NCI-H460 (cell line): ENCODE data around the gene DYNC1I1. TPM values are rescaled to one million over a fixed set of nuclear protein-coding genes. Genes with fewer than 3 reads are reported as not detected.

Experiments used
- DNase-seq: peaks from one replicate; pipeline ENCODE4 v3.0.0-alpha.2; 2016; ENCODE audit warnings: low read depth; ENCODE audit errors: extremely low read depth
- total RNA-seq: library from RNA; depleted of rRNA; stranded (reverse); fragments of >200 nt; shearing (Covaris generic); gene quantifications from 2 replicates; pipeline ENCODE4 v1.2.3, GENCODE V29; 2014

DYNC1I1 gene
- total RNA-seq, 1 experiment from 2014 or later: not detected

- no peak for DNase-seq
These were observed 70.9 kb downstream of the DYNC1I1 start for GRCh38 chr7:95843286-95843685.

GRCh38 chr7:95845007-95845406, 72.7 kb downstream of the DYNC1I1 start:
- DNase-seq: no peak

- DNase-seq: no peak
These were observed 74.7 kb downstream of the DYNC1I1 start for GRCh38 chr7:95847061-95847460.

- DNase-seq: no peak
These were observed 87.1 kb downstream of the DYNC1I1 start for GRCh38 chr7:95859429-95859828.

DNA sequence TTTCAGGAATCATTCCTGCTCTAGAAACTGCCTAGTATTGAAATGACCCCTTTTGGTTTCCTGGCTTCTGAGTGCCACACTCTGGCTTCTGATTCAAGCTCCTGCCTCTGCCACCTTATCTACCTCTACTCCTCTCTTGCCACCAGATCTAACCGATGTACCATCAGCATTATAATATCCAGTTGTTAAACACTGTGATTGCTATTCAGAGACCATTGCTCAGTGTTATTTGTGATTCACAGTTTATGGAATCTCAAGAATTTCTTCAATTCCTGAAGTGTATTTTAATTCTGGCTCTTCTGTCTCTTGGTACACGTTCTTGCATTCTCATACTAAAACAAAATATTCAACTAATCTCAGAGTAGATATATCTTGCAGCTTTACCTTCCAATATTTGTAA, 88.7 kb downstream of the DYNC1I1 start:
- no peak for DNase-seq

GRCh38 chr7:95863623-95864022, 91.3 kb downstream of the DYNC1I1 start:
- no peak for DNase-seq

DNA sequence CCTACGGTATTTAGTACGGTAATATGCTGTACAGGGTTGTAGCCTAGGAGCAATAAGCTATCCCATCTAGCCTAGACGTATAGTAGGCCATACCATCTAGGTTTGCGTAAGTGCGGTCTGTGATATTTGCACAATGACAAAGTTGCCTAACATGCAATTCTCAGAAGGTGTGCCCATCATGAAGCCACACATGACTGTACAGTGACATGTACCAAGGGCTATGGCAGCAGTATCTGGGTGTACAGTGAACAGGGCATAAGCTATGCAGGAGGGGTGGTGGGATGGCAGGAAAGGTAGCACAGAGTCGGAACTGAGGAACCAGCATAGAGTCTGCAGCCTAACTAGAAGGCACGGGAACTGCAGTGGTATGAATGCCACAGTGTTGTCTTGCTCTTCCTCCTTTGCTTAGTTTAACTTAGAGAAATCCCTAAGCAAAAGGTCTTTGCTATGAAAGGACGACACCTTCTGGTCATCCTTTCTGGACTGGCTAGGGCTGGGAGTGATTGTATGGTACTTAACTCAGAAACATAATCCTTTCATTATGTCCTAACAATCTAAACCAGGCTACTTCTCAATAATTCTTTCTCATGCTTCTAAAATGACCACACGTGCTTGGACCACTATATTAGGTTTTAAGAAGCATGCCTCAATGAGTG, 93.5 kb downstream of the DYNC1I1 start:
- DNase-seq: peak; percentile 14

DNA sequence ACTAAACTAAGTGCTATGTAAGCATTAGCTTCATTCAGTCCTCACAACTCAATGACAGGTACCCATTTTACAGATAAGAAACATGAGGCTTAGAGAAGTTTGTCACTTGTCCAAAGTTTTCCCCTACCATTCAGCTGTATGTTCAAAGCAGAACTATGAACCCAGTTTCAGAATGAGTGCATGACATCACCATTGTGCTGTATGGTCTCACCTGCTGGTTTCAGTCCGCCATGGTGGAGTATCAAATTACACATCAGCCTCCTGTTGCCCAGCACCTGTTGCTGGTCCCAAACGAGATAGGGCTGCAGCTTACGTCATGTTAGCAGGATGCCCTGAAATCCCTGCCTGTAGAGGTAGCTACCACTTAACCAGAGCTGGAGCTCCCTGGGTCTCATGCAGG, 95.0 kb downstream of the DYNC1I1 start:
- DNase-seq: no peak

DNA sequence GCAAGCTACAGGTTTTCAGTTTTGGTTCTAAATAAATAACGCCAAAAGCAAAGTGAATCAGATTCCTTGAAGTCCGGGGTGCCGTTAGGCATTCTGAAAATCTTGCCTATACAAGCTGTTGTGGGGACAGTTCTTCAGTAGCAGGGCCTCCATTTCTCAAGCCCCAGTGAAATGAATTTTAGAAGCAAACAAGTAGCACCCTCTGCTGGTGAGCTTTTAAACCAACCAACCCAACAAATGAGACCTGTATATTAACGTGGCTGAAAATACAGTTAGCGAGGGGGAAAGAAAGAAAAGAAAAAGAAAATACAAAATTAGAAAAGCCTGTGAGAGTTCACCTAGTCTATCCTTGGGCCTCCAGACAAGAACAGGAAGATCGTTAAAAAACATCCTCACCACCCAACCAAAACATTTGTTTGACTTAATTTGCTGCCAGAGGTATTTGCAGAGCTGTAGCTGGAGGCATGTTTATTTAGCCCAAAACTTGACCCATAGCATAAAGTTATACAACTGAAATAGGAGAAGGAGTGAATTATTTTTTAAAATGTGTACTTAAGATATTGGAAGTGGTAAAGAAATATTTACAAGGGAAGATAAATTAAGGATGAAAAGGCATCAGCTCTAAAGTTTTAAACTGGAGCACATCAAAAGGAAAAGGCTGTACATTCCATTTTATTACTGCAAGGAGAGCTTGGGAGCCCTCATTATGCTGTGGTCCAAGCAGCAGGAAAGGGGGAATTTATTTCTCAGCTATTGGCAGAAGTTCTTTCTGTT, 98.9 kb downstream of the DYNC1I1 start:
- DNase-seq: peak; percentile 62

GRCh38 chr7:95871896-95872295, 99.5 kb downstream of the DYNC1I1 start:
- DNase-seq: no peak

DNA sequence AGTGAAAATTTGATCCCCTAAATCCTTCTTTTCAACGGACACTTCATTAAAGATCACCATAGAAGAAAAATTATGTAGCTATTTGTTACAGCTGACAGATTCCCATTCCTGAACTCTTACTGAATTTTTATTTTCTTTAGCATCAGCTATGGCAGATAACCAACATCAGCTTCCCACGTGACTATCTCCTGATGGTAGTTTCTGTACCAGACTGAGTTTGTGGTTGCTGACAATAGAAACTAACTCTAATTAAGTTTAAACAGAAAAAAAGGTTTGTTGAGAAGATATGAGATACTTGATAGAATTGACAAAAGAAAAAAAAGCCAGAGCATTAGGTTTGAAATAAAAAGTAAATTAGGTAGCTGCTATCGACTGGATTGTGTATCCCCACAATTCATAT, 101.8 kb downstream of the DYNC1I1 start:
- no peak for DNase-seq

- no peak for DNase-seq
These were observed 102.3 kb downstream of the DYNC1I1 start for GRCh38 chr7:95874541-95875265.

DNA sequence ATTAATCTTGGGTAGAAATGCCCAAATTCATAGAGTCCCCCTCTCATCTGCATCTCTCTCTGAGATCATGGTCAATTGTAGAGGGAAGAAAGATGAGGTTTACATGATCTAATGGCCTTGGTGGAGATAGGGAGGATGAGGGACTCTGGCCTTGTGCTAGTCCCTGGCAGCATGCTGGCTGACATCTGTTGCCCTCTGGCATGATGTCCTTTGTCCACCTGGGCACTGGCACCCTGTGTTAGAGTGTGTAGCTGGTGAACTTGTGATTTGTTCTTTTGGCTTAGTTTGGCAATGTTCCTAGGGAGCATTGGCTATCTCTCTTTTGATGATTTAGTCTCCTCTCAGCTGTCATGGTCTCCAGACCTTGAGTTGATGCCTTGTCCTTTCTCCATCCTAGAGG, 103.2 kb downstream of the DYNC1I1 start:
- no peak for DNase-seq

GRCh38 chr7:95878677-95879076, 106.3 kb downstream of the DYNC1I1 start:
- no peak for DNase-seq

GRCh38 chr7:95881597-95881996, 109.2 kb downstream of the DYNC1I1 start:
- DNase-seq: no peak

DNA sequence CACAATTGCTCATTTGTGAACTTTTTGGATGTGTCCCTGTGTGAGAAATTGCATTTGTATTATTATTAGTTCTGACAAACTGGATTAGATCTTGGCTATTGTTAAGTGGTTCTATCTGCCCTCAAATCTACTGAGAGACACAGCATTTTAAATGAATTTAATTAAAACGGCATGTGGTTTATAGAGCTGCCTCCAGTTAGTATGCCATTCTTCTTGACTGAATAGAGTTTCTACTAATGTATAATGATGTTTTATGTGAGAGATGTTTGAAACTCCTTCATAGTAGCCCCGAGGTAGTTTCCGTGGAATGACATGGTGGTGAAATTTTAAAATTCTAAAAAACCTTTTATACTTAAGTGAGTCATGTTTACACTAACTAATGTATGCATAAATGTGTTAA, 110.9 kb downstream of the DYNC1I1 start:
- DNase-seq: no peak

GRCh38 chr7:95886501-95887090, 114.2 kb downstream of the DYNC1I1 start:
- DNase-seq: no peak

GRCh38 chr7:95893484-95893883, 121.1 kb downstream of the DYNC1I1 start:
- no peak for DNase-seq

- DNase-seq: no peak
These were observed 125.3 kb downstream of the DYNC1I1 start for GRCh38 chr7:95897557-95898251.

GRCh38 chr7:95899919-95900513, 127.7 kb downstream of the DYNC1I1 start:
- no peak for DNase-seq
